ENCODE measurements around the gene BOK.
A peak's percentile ranks its signal among the peaks of the same experiment; 100 is the strongest.
"Not testable (repeated sequence)": the region's sequence is repeated elsewhere in the genome, so short reads cannot be mapped to it uniquely, and the experiment has no call there.

Gene BOK

DNA sequence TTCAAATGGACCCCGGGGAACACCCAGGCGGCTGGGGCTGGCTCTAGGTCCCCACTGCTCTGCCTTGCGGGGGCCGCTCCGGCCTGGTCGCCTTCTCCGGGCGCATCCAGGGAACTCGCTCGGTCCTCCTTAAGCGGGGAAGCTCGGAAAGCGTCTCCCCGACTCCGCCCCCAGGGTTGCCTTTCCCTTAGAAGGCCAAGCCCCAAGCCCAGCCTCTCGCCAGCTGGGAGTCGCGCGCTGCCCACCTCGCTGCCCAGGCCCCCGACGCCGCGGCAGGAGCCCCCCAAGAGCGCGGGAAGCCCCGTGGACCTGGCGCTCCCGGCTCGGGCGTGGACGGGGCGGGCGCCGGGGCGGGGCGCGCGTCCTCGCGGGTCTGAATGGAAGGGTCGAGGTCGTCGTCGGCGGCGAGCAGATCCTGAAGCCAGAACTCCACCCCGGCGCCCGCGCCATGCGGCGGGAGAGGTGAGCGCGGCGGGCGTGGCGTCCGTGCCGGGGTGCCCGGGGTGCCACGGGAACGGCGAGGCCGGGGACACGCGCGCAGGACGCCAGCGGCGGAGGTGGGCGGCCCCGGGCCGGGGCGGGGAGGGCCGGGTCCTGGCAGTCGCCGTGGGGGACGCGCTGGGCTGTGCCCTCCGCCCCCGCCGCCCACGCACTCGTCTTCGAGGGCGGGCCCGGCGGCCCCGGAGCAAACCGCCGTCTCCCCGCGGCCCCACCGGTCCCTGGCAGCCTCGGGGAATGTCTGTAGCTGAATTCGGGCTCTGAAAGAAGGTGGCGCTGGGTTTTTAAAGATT, at the start of gene BOK:
Gene BOK, plus strand, starts transcription at position 214 of the 791 bp plus-strand sequence. CDS start 739 bp downstream, outside the sequence.
- no peak within 1 kb of the TSS for H3K27ac Mint-ChIP-seq
- H3K9me3 Mint-ChIP-seq, result peaks cover 16% of the 10 kb centered on the region

DNA sequence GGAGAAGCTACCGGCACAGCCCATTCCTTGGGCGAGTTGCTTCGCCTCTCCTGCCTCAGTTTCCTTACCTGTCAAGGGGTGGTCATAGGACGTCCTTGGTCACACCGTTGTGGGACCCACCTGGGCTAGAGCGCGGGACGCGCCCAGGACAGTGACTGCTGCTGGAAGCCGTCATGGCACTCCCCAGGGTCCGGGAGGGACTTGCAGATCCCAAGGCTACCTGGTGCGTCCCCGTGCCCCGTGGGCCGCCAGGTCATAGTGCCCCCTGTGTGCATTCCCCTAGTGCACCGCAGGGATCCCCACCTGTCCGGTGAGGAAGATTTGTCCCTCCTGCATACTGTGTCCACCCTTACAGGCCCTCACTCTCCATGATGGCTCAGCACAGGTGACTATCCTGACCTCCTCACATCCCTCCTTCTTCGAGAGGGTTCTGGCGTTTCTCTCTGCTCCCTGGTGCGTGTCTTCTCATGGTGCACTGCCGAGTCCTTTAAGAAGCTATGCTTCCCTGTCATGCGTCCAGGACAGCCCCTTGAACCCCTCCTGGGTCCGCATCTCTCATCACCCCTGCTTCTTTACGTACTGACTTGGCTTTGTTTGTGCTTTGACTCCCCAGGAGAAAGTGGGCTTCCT, 49.3 kb upstream of the BOK start:
- intact Hi-C loops (cut with micrococcal nuclease), result loop anchor here (5.0 kb wide), 2 partner anchors 152 to 178 kb away; partner anchors contain the start of genes DTYMK and FARP2
- H3K9me3 Mint-ChIP-seq, result no peaks in the 10 kb centered on the region
- peaks cover 24% of the 10 kb centered on the region for H3K36me3 Mint-ChIP-seq (ENCODE audit: low read depth)

More for the DNA sequence above, at the start of gene BOK:
- no peaks in the 10 kb centered on the region for H3K4me1 Mint-ChIP-seq (ENCODE audit: low read depth)
- H3K4me3 Mint-ChIP-seq, result peak within 1 kb of the TSS; percentile 45
- intact Hi-C loops (cut with micrococcal nuclease), result no loop called here
- H3K27me3 Mint-ChIP-seq, result peaks cover 69% of the 10 kb centered on the region
- no peaks in the 10 kb centered on the region for H3K36me3 Mint-ChIP-seq (ENCODE audit: low read depth)

DNA sequence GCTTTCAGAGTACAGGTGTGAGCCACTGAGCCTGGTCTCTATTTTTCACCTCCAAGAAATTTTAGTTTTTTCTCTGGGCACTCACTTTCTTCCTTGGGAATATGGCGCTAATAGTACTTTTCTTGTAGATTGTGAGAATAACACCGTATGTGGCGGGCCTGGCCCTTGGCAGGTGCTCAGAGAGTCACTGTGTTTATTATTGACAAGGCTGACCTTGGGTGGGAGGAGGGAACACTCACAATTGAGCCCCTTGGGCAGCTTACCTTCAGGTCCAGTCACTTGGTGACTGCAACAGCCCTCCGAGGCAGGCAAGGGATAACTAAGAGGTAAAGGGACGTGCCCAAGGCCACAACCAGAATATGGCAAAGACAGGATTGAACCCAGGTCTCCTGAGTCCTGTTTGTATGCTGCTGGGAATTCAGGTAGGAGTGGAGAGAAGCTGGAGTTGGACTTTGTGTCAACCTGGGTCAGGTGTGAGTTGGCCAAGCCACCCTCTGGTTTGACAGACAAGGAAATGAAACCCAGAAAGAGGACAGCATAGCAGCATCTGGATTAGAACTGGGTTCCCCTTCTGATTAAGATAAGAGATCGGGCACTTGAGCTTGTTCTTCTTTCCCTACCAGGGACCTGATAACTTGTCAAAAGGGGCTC, 47.3 kb upstream of the BOK start:
- H3K27me3 Mint-ChIP-seq, result peaks cover 50% of the 10 kb centered on the region
- H3K4me3 Mint-ChIP-seq, result no peak overlapping the region
- intact Hi-C loops (cut with micrococcal nuclease), result loop anchor here (5.0 kb wide), 1 partner anchor 359 kb away; the partner anchor contains the start of gene PPP1R7
- peaks cover 25% of the 10 kb centered on the region for H3K4me1 Mint-ChIP-seq (ENCODE audit: low read depth)
- H3K9me3 Mint-ChIP-seq, result no peaks in the 10 kb centered on the region
- H3K27ac Mint-ChIP-seq, result no peak overlapping the region
- peaks cover 13% of the 10 kb centered on the region for H3K36me3 Mint-ChIP-seq (ENCODE audit: low read depth)

More for the DNA sequence above, 49.3 kb upstream of the BOK start:
- Mint-ChIP-seq H3K27me3 (peaks cover 46% of the 10 kb centered on the region), H3K4me3 (peak overlapping the region; percentile 89), H3K27ac (peak overlapping the region; percentile 69), H3K4me1 (ENCODE audit: low read depth) (peaks cover 25% of the 10 kb centered on the region)

- H3K36me3 Mint-ChIP-seq (ENCODE audit: low read depth), result no peaks in the 10 kb centered on the region
- H3K27me3 Mint-ChIP-seq, result peaks cover 46% of the 10 kb centered on the region
- intact Hi-C loops (cut with micrococcal nuclease), result loop anchor here (5.0 kb wide), 1 partner anchor 362 kb away; the partner anchor contains the start of gene PPP1R7
- H3K4me1 Mint-ChIP-seq (ENCODE audit: low read depth), result peaks cover 2% of the 10 kb centered on the region
- no peak overlapping the region for H3K4me3 Mint-ChIP-seq
- no peak overlapping the region for H3K27ac Mint-ChIP-seq
- H3K9me3 Mint-ChIP-seq, result peaks cover 9% of the 10 kb centered on the region
These were observed 44.0 kb upstream of the BOK start for GRCh38 chr2:241514553-241514952.

- peaks cover 45% of the 10 kb centered on the region for H3K27me3 Mint-ChIP-seq
- H3K36me3 Mint-ChIP-seq (ENCODE audit: low read depth), result no peaks in the 10 kb centered on the region
- H3K27ac Mint-ChIP-seq, result no peak overlapping the region
- intact Hi-C loops (cut with micrococcal nuclease), result loop anchor here (5.0 kb wide), 1 partner anchor 363 kb away; the partner anchor contains the start of gene PPP1R7
- H3K9me3 Mint-ChIP-seq, result peaks cover 9% of the 10 kb centered on the region
- no peak overlapping the region for H3K4me3 Mint-ChIP-seq
- H3K4me1 Mint-ChIP-seq (ENCODE audit: low read depth), result no peaks in the 10 kb centered on the region
These were observed 43.4 kb upstream of the BOK start for GRCh38 chr2:241514986-241515737.

GRCh38 chr2:241516520-241516965, 42.0 kb upstream of the BOK start:
- Mint-ChIP-seq H3K27me3 (peaks cover 35% of the 10 kb centered on the region), H3K27ac (no peak overlapping the region), H3K4me1 (ENCODE audit: low read depth) (no peaks in the 10 kb centered on the region), H3K9me3 (peaks cover 9% of the 10 kb centered on the region), H3K36me3 (ENCODE audit: low read depth) (no peaks in the 10 kb centered on the region), H3K4me3 (no peak overlapping the region)
- intact Hi-C loops (cut with micrococcal nuclease), result no loop called here

- Mint-ChIP-seq H3K9me3 (peaks cover 9% of the 10 kb centered on the region), H3K27me3 (peaks cover 27% of the 10 kb centered on the region), H3K36me3 (ENCODE audit: low read depth) (no peaks in the 10 kb centered on the region), H3K4me1 (ENCODE audit: low read depth) (no peaks in the 10 kb centered on the region), H3K27ac (no peak overlapping the region), H3K4me3 (no peak overlapping the region)
- intact Hi-C loops (cut with micrococcal nuclease), result no loop called here
These were observed 41.2 kb upstream of the BOK start for GRCh38 chr2:241517297-241517696.

DNA sequence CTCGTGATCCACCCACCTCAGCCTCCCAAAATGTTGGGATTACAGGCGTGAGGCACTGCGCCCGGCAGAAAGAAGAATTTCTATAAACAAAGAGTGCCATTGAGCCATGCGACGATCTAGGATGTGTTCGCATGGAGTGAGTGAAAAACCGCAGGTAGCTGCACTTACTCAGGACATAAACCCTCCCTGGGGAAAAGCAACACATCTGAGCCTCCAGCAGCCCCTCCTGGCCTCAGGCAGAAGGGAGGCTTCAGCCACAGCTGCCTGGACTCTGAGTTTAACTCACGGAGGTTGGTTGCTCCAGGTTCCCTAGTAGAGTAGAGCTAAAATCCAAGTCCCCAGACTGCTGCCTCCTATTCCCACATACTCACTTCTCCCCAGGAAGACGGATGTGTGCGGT, 38.9 kb upstream of the BOK start:
- H3K27me3 Mint-ChIP-seq, result peaks cover 15% of the 10 kb centered on the region
- peaks cover 16% of the 10 kb centered on the region for H3K9me3 Mint-ChIP-seq
- H3K4me1 Mint-ChIP-seq (ENCODE audit: low read depth), result no peaks in the 10 kb centered on the region
- intact Hi-C loops (cut with micrococcal nuclease), result no loop called here
- H3K4me3 Mint-ChIP-seq, result no peak overlapping the region
- H3K27ac Mint-ChIP-seq, result no peak overlapping the region
- no peaks in the 10 kb centered on the region for H3K36me3 Mint-ChIP-seq (ENCODE audit: low read depth)

- H3K4me1 Mint-ChIP-seq (ENCODE audit: low read depth), result no peaks in the 10 kb centered on the region
- H3K36me3 Mint-ChIP-seq (ENCODE audit: low read depth), result no peaks in the 10 kb centered on the region
- peaks cover 12% of the 10 kb centered on the region for H3K27me3 Mint-ChIP-seq
- H3K4me3 Mint-ChIP-seq, result no peak overlapping the region
- peaks cover 26% of the 10 kb centered on the region for H3K9me3 Mint-ChIP-seq
- H3K27ac Mint-ChIP-seq, result no peak overlapping the region
- intact Hi-C loops (cut with micrococcal nuclease), result no loop called here
These were observed 36.1 kb upstream of the BOK start for GRCh38 chr2:241522477-241522876.

- H3K36me3 Mint-ChIP-seq (ENCODE audit: low read depth); H3K4me3 Mint-ChIP-seq; intact Hi-C loops (cut with micrococcal nuclease); H3K27ac Mint-ChIP-seq; H3K4me1 Mint-ChIP-seq (ENCODE audit: low read depth): not testable (repeated sequence)
- Mint-ChIP-seq H3K27me3 (peaks cover 15% of the 10 kb centered on the region), H3K9me3 (peaks cover 23% of the 10 kb centered on the region)
These were observed 32.4 kb upstream of the BOK start for GRCh38 chr2:241525818-241526780.

GRCh38 chr2:241530571-241530970, 28.0 kb upstream of the BOK start:
- Mint-ChIP-seq H3K9me3 (peaks cover 12% of the 10 kb centered on the region), H3K27me3 (peaks cover 23% of the 10 kb centered on the region), H3K4me1 (ENCODE audit: low read depth) (no peaks in the 10 kb centered on the region), H3K27ac (no peak overlapping the region), H3K4me3 (no peak overlapping the region), H3K36me3 (ENCODE audit: low read depth) (no peaks in the 10 kb centered on the region)
- intact Hi-C loops (cut with micrococcal nuclease), result no loop called here

- Mint-ChIP-seq H3K27ac (no peak overlapping the region), H3K4me3 (no peak overlapping the region), H3K36me3 (ENCODE audit: low read depth) (no peaks in the 10 kb centered on the region), H3K27me3 (peaks cover 23% of the 10 kb centered on the region), H3K9me3 (peaks cover 5% of the 10 kb centered on the region), H3K4me1 (ENCODE audit: low read depth) (no peaks in the 10 kb centered on the region)
- intact Hi-C loops (cut with micrococcal nuclease), result no loop called here
These were observed 27.3 kb upstream of the BOK start for GRCh38 chr2:241531161-241531722.

All from dendritic cell treated with granulocyte-macrophage colony-stimulating factor and Interleukin-4, amounts not matched to agents 40 ng/mL and 50 ng/mL, for 4 days (primary cell).